HFF-Myc (cell line): ENCODE data around the gene CCDC150.

Experiments
- DNase-seq: peaks from one replicate; pipeline ENCODE4 v3.0.0-alpha.2; 2011; ENCODE audit warnings: low read depth; ENCODE audit errors: extremely low read depth
- H3K4me3 ChIP-seq: replicated peaks from 2 replicates; pipeline ENCODE4 v1.5.1; 2011; ENCODE audit warnings: low read depth, mild to moderate bottlenecking, control low read depth, low read length
- TF ChIP-seq, protein P1 (sequence below): IDR thresholded peaks from 2 replicates; pipeline ENCODE4 v1.5.1; 2012; ENCODE audit warnings: mild to moderate bottlenecking, low read depth, low read length, control low read depth; ENCODE audit errors: missing control alignments

Gene CCDC150

DNA sequence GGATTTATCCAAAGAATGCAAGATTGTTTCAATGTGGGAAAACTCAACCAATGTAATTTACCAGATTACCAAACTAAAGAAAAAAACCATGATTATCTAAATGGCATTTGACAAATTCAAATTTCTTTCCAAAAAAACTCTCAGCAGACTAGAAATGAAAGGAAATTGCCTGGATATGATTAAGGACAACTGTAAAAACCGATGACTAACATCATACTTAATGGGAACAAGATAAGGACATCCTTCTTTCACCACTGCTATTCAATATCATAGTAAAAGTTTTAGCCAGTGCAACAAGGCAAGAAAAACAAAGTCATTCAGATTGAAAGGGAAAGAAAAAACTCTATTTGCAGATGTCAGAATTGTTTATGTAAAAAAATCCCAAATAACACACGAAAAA lies 4.4 kb upstream of the CCDC150 start:
- DNase-seq: peak; percentile 3
- TF ChIP-seq, protein P1, sequence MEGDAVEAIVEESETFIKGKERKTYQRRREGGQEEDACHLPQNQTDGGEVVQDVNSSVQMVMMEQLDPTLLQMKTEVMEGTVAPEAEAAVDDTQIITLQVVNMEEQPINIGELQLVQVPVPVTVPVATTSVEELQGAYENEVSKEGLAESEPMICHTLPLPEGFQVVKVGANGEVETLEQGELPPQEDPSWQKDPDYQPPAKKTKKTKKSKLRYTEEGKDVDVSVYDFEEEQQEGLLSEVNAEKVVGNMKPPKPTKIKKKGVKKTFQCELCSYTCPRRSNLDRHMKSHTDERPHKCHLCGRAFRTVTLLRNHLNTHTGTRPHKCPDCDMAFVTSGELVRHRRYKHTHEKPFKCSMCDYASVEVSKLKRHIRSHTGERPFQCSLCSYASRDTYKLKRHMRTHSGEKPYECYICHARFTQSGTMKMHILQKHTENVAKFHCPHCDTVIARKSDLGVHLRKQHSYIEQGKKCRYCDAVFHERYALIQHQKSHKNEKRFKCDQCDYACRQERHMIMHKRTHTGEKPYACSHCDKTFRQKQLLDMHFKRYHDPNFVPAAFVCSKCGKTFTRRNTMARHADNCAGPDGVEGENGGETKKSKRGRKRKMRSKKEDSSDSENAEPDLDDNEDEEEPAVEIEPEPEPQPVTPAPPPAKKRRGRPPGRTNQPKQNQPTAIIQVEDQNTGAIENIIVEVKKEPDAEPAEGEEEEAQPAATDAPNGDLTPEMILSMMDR: no peak
- no peak overlapping the region for H3K4me3 ChIP-seq

DNA sequence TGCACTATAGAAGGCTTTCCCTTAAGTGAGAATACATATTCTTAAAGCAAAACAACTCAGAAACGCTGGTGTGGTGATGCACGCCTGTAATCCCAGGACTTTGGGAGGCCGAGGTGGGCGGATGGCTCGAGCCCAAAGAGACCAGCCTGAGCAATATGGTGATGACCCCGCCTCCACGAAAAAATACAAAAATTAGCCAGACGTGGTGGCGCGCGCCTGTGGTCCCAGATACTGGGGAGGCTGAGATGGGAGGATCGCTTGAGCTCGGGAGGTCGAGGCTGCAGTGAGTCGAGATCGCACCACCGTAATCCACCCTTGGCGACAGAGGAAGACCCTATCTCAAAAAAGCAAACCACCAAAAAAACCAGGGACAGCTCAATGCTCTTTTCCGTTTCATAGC lies 750 bp upstream of the CCDC150 start:
- DNase-seq: no peak
- TF ChIP-seq, protein P1: no peak
- peak overlapping the region; percentile 68 for H3K4me3 ChIP-seq

DNA sequence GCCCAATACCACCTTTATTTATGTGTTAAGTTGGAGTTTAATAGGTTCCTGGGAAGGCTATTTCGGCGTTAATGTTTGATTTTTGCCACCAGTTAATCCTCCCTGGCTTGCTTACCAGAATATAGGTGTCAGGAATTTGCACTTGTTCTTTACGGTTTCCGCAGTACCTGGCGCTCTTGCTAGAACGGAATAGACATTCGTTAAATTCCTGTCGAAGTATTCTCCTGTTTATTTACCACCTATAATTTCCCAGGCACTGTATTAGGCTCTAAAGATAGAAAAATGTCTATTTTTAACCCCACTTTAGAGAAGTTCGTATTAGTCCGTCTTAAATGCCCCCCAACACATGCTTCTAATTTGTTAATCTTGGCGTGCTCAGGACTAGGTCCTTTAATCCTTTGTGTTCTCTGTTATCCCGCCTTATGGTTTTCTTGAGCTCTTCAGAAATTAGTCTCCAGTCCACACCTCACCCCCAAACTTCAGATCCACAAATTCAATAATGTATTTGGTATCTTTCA lies 575 bp downstream of the CCDC150 start:
- H3K4me3 ChIP-seq: peak overlapping the region; percentile 68
- no peak for DNase-seq
- TF ChIP-seq, protein P1: no peak

DNA sequence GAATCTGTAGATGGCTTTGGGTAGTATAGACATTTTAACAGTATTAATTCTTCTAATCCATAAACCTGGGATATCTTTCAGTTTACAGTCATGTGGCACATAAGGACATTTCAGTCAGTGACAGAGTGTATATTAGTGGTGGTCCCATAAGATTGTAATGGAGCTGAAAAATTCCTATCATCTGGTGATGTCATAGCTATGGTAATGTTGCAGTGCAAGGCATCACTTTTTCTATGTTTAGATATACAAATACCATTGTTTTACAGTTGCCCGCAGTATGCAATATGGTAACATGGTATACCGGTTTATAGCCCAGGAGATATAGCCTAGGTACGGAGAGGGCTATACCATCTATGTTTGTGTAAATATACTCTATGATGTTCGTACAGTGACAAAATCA lies 9.7 kb downstream of the CCDC150 start:
- no peak overlapping the region for H3K4me3 ChIP-seq
- TF ChIP-seq, protein P1: no peak
- no peak for DNase-seq

DNA sequence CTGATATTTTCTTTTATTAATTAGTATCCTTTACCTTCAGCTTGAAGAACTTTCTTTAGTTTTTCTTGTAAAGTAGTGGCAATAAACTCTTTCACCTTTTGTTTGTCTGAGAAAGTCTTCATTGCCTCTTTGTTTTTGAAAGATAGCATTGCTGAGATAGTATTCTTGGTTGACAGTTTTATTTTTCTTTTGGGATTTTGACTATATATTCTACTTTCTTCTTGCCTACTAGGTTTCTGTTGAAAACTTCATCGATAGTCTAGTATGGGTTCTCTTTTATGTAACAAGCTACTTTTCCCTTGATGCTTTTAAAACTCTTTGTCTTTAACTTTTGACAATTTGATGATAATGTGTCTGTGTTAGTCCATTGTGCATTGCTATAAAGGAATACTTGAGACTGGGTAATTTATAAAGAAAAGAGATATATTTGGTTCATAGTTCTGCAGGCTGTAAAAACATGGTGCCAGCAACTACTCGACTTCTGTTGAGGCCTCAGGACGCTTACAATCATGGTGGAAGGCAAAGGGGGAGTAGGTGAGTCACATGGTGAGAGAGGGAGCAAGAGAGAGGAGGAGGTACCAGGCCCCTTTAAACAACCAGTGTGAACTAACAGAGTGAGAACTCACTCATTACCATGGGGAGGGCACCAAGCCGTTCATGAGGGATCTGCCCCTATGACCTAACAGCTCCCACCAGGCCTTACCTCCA lies 12.0 kb downstream of the CCDC150 start:
- no peak for DNase-seq
- TF ChIP-seq, protein P1: no peak
- H3K4me3 ChIP-seq: no peak overlapping the region

DNA sequence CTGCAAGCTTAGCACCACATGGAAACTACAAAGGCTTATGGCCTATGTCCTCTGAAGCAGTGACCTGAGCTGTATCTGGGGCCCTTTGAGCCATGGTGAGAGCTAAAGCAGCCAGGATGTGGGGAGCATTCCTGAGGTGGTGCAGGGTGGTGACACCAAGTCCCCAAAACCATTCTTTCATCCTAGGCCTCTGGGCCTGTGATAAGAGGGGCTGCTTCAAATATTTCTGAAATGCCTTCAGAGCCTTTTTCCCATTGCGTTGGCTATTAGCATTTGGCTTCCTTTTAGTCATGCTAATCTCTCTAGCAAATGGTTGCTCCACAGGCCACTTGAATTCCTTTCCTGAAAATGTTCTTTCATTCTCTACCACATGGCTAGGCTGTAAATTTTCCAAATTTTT lies 13.4 kb downstream of the CCDC150 start:
- no peak overlapping the region for H3K4me3 ChIP-seq
- no peak for DNase-seq
- TF ChIP-seq, protein P1: no peak

DNA sequence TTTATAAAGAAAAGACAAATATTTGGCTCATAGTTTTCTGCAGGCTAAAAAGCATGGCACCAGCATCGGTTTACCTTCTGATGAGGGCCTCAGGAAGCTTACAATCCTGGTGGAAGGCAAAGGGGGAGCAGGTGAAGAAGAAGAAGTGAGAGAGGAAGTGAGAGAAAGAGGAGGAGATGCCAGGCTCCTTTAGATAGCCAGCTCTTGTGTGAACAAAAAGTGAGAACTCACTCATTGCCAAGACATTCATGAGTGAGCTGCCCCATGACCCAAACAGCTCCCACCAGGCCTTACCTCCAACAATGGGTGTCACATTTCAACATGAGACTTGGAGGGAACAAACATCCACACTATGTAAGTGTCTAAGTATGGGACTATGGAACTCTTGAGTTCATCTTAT lies 14.3 kb downstream of the CCDC150 start:
- no peak for DNase-seq
- TF ChIP-seq, protein P1: no peak
- H3K4me3 ChIP-seq: no peak overlapping the region
